GM18526 (cell line): ENCODE results near the gene GLI2.

ENCODE experiments used
- POLR2A ChIP-seq: IDR thresholded peaks from 3 replicates; pipeline ENCODE4 v1.6.1; 2011; ENCODE audit not compliant: insufficient read length; ENCODE audit errors: extremely low read depth

Gene GLI2

DNA sequence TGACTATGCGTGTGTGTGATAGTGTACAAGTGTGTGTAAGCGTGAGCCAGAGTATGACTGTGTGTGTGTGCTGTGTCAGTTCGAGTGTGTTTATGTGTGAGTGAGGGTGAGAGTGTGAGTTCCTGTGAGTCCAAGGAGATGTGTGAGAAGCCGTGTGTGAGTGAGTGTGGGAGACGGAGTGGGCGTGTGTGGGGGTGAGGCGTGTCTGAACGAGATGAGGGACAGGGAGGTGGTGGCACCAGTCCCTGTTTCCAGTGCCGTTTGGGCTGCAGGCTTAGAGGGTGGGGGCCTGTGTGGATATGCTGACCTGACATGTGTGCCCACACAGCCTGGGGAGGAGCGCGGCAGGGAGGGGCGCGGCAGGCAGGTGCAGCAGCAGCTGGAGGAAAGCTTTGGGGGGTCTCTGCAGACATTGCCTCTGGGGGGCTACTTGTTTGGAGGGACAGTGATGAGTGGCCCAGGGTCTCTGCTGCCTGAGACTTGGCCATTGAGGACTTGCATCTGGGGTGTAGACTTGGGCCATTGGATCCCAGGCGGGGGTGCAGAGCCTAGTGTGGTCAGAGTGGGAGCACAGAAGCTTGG is 41.6 kb downstream of the GLI2 start:
- TF ChIP-seq POLR2A = no peak

DNA sequence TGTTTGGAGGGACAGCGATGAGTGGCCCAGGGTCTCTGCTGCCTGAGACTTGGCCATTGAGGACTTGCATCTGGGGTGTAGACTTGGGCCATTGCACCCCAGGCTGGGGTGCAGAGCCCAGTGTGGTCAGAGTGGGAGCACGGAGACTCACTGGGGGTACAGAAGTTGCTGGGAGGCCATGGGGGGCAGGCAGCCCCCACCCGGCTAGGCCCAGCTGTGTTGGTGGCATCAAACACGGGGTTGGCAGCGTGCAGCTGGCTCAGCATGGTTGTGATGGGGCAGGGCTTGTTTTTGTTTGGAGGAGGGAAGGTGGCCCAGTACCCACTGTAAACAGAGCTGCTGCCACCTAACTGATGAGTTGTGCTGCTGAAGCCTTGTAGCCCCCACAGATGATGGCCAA is 42.1 kb downstream of the GLI2 start:
- no peak for TF ChIP-seq POLR2A

GRCh38 chr2:120778244-120778643 is 42.6 kb downstream of the GLI2 start:
- no peak for TF ChIP-seq POLR2A

- no peak for TF ChIP-seq POLR2A
Observed at GRCh38 chr2:120779781-120780283, 44.2 kb downstream of the GLI2 start.

DNA sequence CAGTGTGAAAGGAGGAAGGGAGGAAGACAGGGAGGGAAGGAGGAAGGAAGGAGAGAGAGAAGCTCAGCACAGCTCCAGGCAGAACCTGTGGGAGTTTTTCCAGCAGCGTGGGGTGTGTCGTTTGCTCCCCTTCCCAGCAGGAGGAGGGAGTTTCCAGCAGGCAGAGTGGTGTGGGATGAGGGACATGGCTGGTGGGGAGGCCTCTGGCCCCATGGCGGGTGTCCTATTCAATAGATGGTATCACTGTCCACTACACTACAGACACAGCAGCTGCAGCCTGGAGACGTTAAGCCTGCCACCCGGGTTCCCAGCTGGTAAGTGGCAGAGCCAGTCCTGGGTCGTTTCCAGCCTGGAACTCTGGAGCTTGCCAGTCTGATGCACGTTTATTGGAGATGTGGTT is 44.7 kb downstream of the GLI2 start:
- no peak for TF ChIP-seq POLR2A

DNA sequence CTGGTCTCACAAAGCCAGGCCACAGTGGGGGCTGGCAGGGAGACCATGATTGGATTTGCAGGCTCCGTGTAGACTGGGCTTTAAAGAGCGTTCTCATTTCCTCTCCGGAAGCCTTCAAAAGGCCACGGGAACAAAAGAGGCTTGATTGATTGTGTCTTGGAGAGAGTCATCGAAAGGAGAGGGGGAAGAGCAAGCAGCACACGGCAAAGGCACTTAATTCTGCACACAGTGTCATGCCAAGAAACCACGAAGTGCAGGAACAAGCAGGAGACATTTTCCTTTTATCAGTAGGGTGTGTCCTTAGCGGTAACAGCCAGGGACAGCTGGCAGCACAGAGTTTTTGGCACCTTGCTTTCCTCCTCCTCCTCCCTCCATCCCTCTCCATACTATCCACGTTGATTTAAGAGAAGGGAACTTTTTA is 47.7 kb downstream of the GLI2 start:
- no peak for TF ChIP-seq POLR2A

GRCh38 chr2:120783969-120784372 is 48.3 kb downstream of the GLI2 start:
- no peak for TF ChIP-seq POLR2A
